Transverse colon (tissue), 4 donors: Measurements from ENCODE around the gene OLFM1. TPM values are rescaled to one million over a fixed set of nuclear protein-coding genes. Genes with fewer than 3 reads are reported as not detected.

Experiments used
- DNase-seq: peaks from one replicate; pipeline ENCODE4 v3.0.0-alpha.2; 2019
- H3K27ac ChIP-seq, 4 donors: fragments of 200-600 bp; sonication (generic); 2 replicates each; pipeline ENCODE4 v1.5.1; 2016 to 2018; ENCODE audit warnings: inconsistent platforms in 4 of 4
- H3K27me3 ChIP-seq: fragments of 200-600 bp; sonication (generic); 2 replicates; pipeline ENCODE4 v1.5.1; 2017; ENCODE audit warnings: inconsistent platforms
- H3K36me3 ChIP-seq, 4 donors: fragments of 200-600 bp; sonication (generic); 2 replicates each; pipeline ENCODE4 v1.5.1; 2017 to 2019; ENCODE audit warnings: inconsistent platforms in 4 of 4
- H3K4me1 ChIP-seq, 4 donors: fragments of 200-600 bp; sonication (generic); 2 replicates each; pipeline ENCODE4 v1.5.1; 2017 to 2020; ENCODE audit warnings: inconsistent platforms in 4 of 4
- H3K4me3 ChIP-seq, 4 donors: fragments of 200-600 bp; sonication (generic); 1 replicate in 1 of 4; 2 replicates in 3 of 4; pipeline versions ENCODE4 v1.5.1 to v1.6.1; 2017 to 2019; ENCODE audit warnings: inconsistent platforms in 4 of 4
- H3K9me3 ChIP-seq, 2 donors: fragments of 200-600 bp; sonication (generic); 2 replicates each; pipeline ENCODE4 v1.5.1; 2017 to 2019; ENCODE audit warnings: inconsistent platforms in 2 of 2
- CTCF ChIP-seq, 5 experiments: fragments of 200-600 bp in 3 of 5; fragments of 450-650 bp in 2 of 5; sonication (generic) in 3 of 5; IDR thresholded peaks; 1 replicate in 2 of 5; 2 replicates in 3 of 5; pipeline ENCODE4 v1.5.1; 2016 to 2017; ENCODE audit warnings: antibody characterized with exemption in 5 of 5, inconsistent platforms in 3 of 5, mild to moderate bottlenecking in 2 of 5, moderate library complexity in 1 of 5
- EP300 ChIP-seq: sonication (generic); formaldehyde crosslinking; IDR thresholded peaks from one replicate; pipeline ENCODE4 v1.6.1; 2017; ENCODE audit warnings: antibody characterized with exemption, low read depth
- POLR2A ChIP-seq: fragments of 450-650 bp; IDR thresholded peaks from one replicate; pipeline ENCODE4 v1.6.1; 2016; ENCODE audit warnings: antibody characterized with exemption, mild to moderate bottlenecking, moderate library complexity
- POLR2AphosphoS5 ChIP-seq, 3 donors: sonication (generic); formaldehyde crosslinking; IDR thresholded peaks; one replicate each; pipeline ENCODE4 v1.6.1; 2016; ENCODE audit warnings: antibody characterized with exemption in 3 of 3
- WGBS, 2 donors: methylation state at CpG; one replicate each; pipeline ENCODE4 v1.1.5; 2018; ENCODE audit warnings: low coverage in 1 of 2; 5-methylcytosine and 5-hydroxymethylcytosine counted together
- in situ Hi-C, 4 donors: fragments of 200-750 bp; cut with MboI; loops; one replicate each; pipeline versions ENCODE4 v1.15.0 to v1.15.1; 2017; ENCODE audit warnings: low sequenced_read_pairs in 3 of 4, low pct_ligation_motif_present in 1 of 4, low pct_unique_long_range_greater_than_20kb in 1 of 4
- intact Hi-C: fragments of 100-400 bp; cut with DNase I; formaldehyde crosslinking; loops from one replicate; pipeline ENCODE4 v1.15.1; 2023; ENCODE audit warnings: low total_unique reads
- total RNA-seq, 4 donors: library from RNA; depleted of rRNA; stranded (reverse); fragments of >200 nt; gene quantifications; one replicate each; pipeline ENCODE4 v1.1.0, GENCODE V29; 2016

The OLFM1 gene
- total RNA-seq, 4 donors from 2014 or later, result 3.7 to 7.8 (median 4.0) TPM; not detected in 1

- intact Hi-C loops, result no loop called here
- in situ Hi-C loops, result loop anchor here (10.0 to 25.0 kb wide), 3 partner anchors 254 to 329 kb away; no protein-coding TSS in a partner anchor
- H3K27me3 ChIP-seq, result peaks cover 19% of the 10 kb centered on the region
- no peak overlapping the region for H3K4me3 ChIP-seq
- no peak overlapping the region for H3K27ac ChIP-seq
- no peaks in the 10 kb centered on the region for H3K9me3 ChIP-seq
- peaks cover 10 to 28% (median 16%) of the 10 kb centered on the region in 4 donors for H3K4me1 ChIP-seq
- TF ChIP-seq CTCF (IDR thresholded peaks at IDR 0.05) (no peak), EP300 (no peak), POLR2A (no peak)
- 54 to 80% methylated on average over 1 to 13 of the region's 13 CpGs for WGBS, 2 donors
- no peak for DNase-seq
- no peaks in the 10 kb centered on the region for H3K36me3 ChIP-seq
Measured at GRCh38 chr9:135083241-135083810, 4.1 kb upstream of the OLFM1 start.

GRCh38 chr9:135083831-135084230 lies 3.6 kb upstream of the OLFM1 start:
- no peak overlapping the region for H3K27ac ChIP-seq
- intact Hi-C loops, result no loop called here
- H3K4me3 ChIP-seq, result no peak overlapping the region
- 27% methylated on average over 7 of the region's 8 CpGs; no CpG with 5 or more reads in 1 of the 2 donors for WGBS, 2 donors
- H3K36me3 ChIP-seq, result no peaks in the 10 kb centered on the region
- TF ChIP-seq POLR2A (no peak), EP300 (no peak), POLR2AphosphoS5 (IDR thresholded peaks at IDR 0.05) (no peak), CTCF (IDR thresholded peaks at IDR 0.05) (no peak)
- H3K4me1 ChIP-seq, result peaks cover 10 to 33% (median 16%) of the 10 kb centered on the region in 4 donors
- peaks cover 24% of the 10 kb centered on the region for H3K27me3 ChIP-seq
- H3K9me3 ChIP-seq, result no peaks in the 10 kb centered on the region
- in situ Hi-C loops, result loop anchor here (10.0 to 25.0 kb wide), 3 partner anchors 253 to 328 kb away; no protein-coding TSS in a partner anchor
- DNase-seq, result peak; percentile 26

- intact Hi-C loops (no loop called here), in situ Hi-C loops (loop anchor here (10.0 to 25.0 kb wide), 3 partner anchors 253 to 328 kb away; no protein-coding TSS in a partner anchor)
- TF ChIP-seq CTCF (IDR thresholded peaks at IDR 0.05), result no peak
- peaks cover 29% of the 10 kb centered on the region for H3K27me3 ChIP-seq
- DNase-seq, result no peak
- H3K4me3 ChIP-seq, result no peak overlapping the region
- no peaks in the 10 kb centered on the region for H3K36me3 ChIP-seq
- H3K27ac ChIP-seq, result no peak overlapping the region
- peaks cover 10 to 33% (median 16%) of the 10 kb centered on the region in 4 donors for H3K4me1 ChIP-seq
- H3K9me3 ChIP-seq, result no peaks in the 10 kb centered on the region
- WGBS, 2 donors, result 67 to 68% methylated on average over 1 of the region's 1 CpG
Measured at GRCh38 chr9:135084262-135084661, 3.2 kb upstream of the OLFM1 start.

- peaks cover 10 to 33% (median 16%) of the 10 kb centered on the region in 4 donors for H3K4me1 ChIP-seq
- no peak for DNase-seq
- no peaks in the 10 kb centered on the region for H3K9me3 ChIP-seq
- in situ Hi-C loops (loop anchor here (10.0 to 25.0 kb wide), 3 partner anchors 252 to 327 kb away; no protein-coding TSS in a partner anchor), intact Hi-C loops (loop anchor here (5.0 kb wide), 1 partner anchor 257 kb away; no protein-coding TSS in a partner anchor)
- H3K36me3 ChIP-seq, result no peaks in the 10 kb centered on the region
- TF ChIP-seq POLR2AphosphoS5 (IDR thresholded peaks at IDR 0.05), result no peak
- TF ChIP-seq CTCF (IDR thresholded peaks at IDR 0.05), result no peak
- peaks cover 34% of the 10 kb centered on the region for H3K27me3 ChIP-seq
- WGBS, 2 donors, result 72 to 100% methylated on average over 1 to 19 of the region's 20 CpGs
- no peak overlapping the region for H3K27ac ChIP-seq
- H3K4me3 ChIP-seq, result no peak overlapping the region
Measured at GRCh38 chr9:135084881-135085760, 2.3 kb upstream of the OLFM1 start.
